ENCODE results near the gene TLR1. TPM values are rescaled to one million over a fixed set of nuclear protein-coding genes. Genes with fewer than 3 reads are reported as not detected.

The TLR1 gene
- total RNA-seq, 2 experiments from 2014 or later, result 8.1 to 9.6 TPM

DNA sequence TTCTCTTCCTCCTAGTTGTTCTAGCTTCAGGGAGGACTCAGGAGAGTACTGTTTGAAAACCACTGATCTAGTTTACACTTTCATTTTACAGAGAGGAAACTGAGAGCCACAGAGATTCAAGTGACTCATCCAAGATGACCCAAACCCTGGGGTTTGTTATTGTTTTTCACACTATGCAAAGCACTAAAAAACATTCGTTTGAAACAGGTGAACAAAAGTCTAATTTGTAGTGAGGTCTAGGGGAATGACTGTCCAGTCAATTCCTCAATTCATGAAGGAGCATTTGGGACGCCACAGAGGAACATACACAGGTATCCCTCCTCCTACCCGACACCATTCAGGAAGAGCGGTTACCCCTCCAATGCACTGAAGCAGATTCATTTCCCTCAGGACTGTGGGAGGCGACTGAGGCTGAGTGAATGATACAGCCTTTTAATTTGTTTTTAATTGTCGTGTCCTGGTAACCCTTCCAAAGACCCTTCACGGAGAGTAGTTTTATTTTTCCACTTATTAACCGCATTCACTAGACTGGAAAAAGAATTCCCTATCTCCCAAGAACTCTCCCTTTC lies 52.1 kb downstream of the TLR1 start:
- no peaks in the 10 kb centered on the region for H3K27me3 Mint-ChIP-seq (ENCODE audit: low read depth)
- no peaks in the 10 kb centered on the region for H3K4me1 Mint-ChIP-seq (ENCODE audit: low read depth)
- peak overlapping the region; percentile 47 for H3K27ac Mint-ChIP-seq
- H3K4me3 Mint-ChIP-seq, result no peak overlapping the region
- DNase-seq (peak; percentile 31), ATAC-seq (peak; percentile 82)
- H3K36me3 Mint-ChIP-seq (ENCODE audit: low read depth), result peaks cover 2% of the 10 kb centered on the region
- POLR2A ChIA-PET, result no interaction called here
- peaks cover 8% of the 10 kb centered on the region for H3K9me3 Mint-ChIP-seq (ENCODE audit: insufficient read depth)
- CTCF ChIA-PET, result interaction anchor here (0.7 kb wide), 1 partner anchor 30 kb away, joined by 4 read pairs; the partner anchor contains the start of gene TLR10

DNA sequence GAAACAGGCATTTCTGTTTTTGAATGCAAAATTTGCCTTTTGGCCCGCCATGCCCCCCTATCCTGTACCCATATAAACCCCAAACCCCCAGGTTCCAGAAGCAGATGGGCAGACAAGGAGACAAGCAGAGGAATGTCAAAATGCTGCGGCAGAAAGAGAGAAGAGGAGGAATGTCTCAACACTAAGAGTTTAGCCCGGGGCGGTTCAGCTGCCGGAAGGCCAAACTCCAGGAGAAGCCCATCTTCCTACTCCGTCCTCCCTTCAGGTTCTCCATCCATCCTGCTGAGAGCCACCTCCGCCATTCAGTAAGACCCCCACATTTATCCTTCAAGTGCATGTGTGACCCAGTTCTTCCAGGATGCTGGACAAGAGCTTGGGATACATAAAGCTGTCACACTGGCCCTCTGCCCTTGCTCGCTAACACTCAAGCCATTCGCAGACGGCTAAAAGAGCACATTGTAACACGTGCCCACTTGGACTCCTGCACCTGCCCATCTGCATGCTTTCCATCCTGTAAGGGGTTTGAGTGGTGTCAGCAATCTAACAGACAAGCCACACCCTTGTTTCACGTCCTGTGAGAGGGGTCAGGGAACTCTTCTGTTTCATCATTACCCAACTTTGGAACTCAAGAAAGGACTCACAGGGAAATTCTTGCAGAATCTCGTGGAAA lies 53.1 kb downstream of the TLR1 start:
- Mint-ChIP-seq H3K4me3 (no peak overlapping the region), H3K9me3 (ENCODE audit: insufficient read depth) (peaks cover 16% of the 10 kb centered on the region), H3K27me3 (ENCODE audit: low read depth) (no peaks in the 10 kb centered on the region), H3K36me3 (ENCODE audit: low read depth) (peaks cover 9% of the 10 kb centered on the region), H3K4me1 (ENCODE audit: low read depth) (no peaks in the 10 kb centered on the region), H3K27ac (no peak overlapping the region)
- DNase-seq, result no peak
- CTCF ChIA-PET, result interaction anchor here (1.2 kb wide), 1 partner anchor 109 kb away, joined by 4 read pairs; no protein-coding TSS in a partner anchor
- ATAC-seq, result no peak
- POLR2A ChIA-PET, result no interaction called here

DNA sequence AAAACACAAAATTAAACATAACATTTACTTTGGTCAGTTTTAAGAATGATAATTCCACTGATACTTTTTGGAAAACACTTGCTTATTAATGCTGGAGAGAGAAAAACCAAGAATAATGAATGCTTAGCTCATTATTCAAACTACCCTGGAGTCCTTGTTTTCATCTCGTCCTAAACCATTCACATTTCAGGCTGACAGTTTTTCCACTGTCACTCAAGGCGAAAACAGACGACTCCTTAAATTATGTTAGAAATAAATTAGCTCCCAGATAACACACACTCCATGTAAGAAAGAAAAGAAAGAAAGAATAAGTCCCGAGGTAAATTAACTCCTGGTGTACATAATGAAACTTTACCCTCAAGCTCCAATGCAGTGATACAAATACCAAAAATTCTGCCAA lies 55.3 kb downstream of the TLR1 start:
- Mint-ChIP-seq H3K27ac (no peak overlapping the region), H3K4me1 (ENCODE audit: low read depth) (no peaks in the 10 kb centered on the region), H3K36me3 (ENCODE audit: low read depth) (peaks cover 9% of the 10 kb centered on the region), H3K27me3 (ENCODE audit: low read depth) (no peaks in the 10 kb centered on the region), H3K9me3 (ENCODE audit: insufficient read depth) (peaks cover 16% of the 10 kb centered on the region), H3K4me3 (no peak overlapping the region)
- ATAC-seq (no peak), DNase-seq (no peak)
- ChIA-PET CTCF (interaction anchor here (1.2 kb wide), 1 partner anchor 74 kb away, joined by 3 read pairs; no protein-coding TSS in a partner anchor), POLR2A (no interaction called here)

GRCh38 chr4:38747629-38748028 lies 57.0 kb downstream of the TLR1 start:
- DNase-seq (no peak), ATAC-seq (no peak)
- ChIA-PET POLR2A (no interaction called here), CTCF (no interaction called here)
- Mint-ChIP-seq H3K4me1 (ENCODE audit: low read depth) (peaks cover 5% of the 10 kb centered on the region), H3K9me3 (ENCODE audit: insufficient read depth) (peaks cover 16% of the 10 kb centered on the region), H3K27me3 (ENCODE audit: low read depth) (no peaks in the 10 kb centered on the region), H3K27ac (no peak overlapping the region), H3K36me3 (ENCODE audit: low read depth) (peaks cover 9% of the 10 kb centered on the region), H3K4me3 (no peak overlapping the region)

Other genes starting within 250 kb of the TLR1 start
- gene KLF3, start 140.6 kb downstream of the TLR1 start, total RNA-seq, result 1 to 10 TPM; 8.1 to 8.3 TPM
- gene TLR10, start 21.8 kb downstream of the TLR1 start, total RNA-seq, result under 1 TPM in 1 of 2 experiments, not detected in 1; 0.08 TPM
- gene TLR6, start 52.0 kb upstream of the TLR1 start, total RNA-seq, result 1 to 10 TPM; 3.1 to 3.2 TPM
- gene FAM114A1, start 63.0 kb upstream of the TLR1 start, total RNA-seq, result under 1 TPM; 0.50 to 0.60 TPM
- gene TMEM156, start 227.6 kb upstream of the TLR1 start, total RNA-seq, result 10 to 100 TPM; 12.4 to 14.1 TPM